MCF 10A (cell line): ENCODE measurements around the gene SLC22A14. TPM values are rescaled to one million over a fixed set of nuclear protein-coding genes. Genes with fewer than 3 reads are reported as not detected.

ENCODE experiments used
- BruUV-seq: library from RNA; stranded (reverse); fragments of 400-500 nt; replicated peaks from 2 replicates; lab custom pipeline; 2021; lab: Mats Ljungman, UMichigan
- CTCF ChIA-PET: fragments of 300-600 bp; sonication (Branson Sonifier 250); formaldehyde crosslinking; extraction: SDS; loops from one replicate; lab custom pipeline; 2021; ENCODE audit warnings: antibody characterized with exemption, inconsistent platforms; lab: Yijun Ruan, JAX
- POLR2A ChIA-PET: fragments of 300-600, 350-650 bp; sonication (Branson Sonifier 250); formaldehyde crosslinking; extraction: SDS; loops from one replicate; lab custom pipeline; 2020; ENCODE audit warnings: antibody characterized with exemption, inconsistent platforms; lab: Yijun Ruan, JAX
- DNase-seq: peaks from one replicate; pipeline ENCODE4 v3.0.0-alpha.2; 2018; ENCODE audit not compliant: unreplicated experiment
- H3K27ac Mint-ChIP-seq: one replicate; pipeline ENCODE4 v1.8.0; 2022; ENCODE audit warnings: mild to moderate bottlenecking, low read depth, mixed read lengths; ENCODE audit not compliant: unreplicated experiment
- H3K27me3 Mint-ChIP-seq: one replicate; pipeline ENCODE4 v1.8.0; 2022; ENCODE audit warnings: mixed read lengths; ENCODE audit not compliant: insufficient read depth, unreplicated experiment
- H3K36me3 Mint-ChIP-seq: one replicate; pipeline ENCODE4 v1.8.0; 2022; ENCODE audit warnings: mild to moderate bottlenecking, moderate library complexity, mixed read lengths; ENCODE audit not compliant: insufficient read depth, unreplicated experiment
- H3K4me1 Mint-ChIP-seq: one replicate; pipeline ENCODE4 v1.8.0; 2022; ENCODE audit warnings: mixed read lengths; ENCODE audit not compliant: insufficient read depth, unreplicated experiment
- H3K4me3 Mint-ChIP-seq: one replicate; pipeline ENCODE4 v1.8.0; 2022; ENCODE audit warnings: mild to moderate bottlenecking, moderate library complexity, mixed read lengths; ENCODE audit not compliant: unreplicated experiment
- H3K9me3 Mint-ChIP-seq: one replicate; pipeline ENCODE4 v1.8.0; 2022; ENCODE audit warnings: mixed read lengths; ENCODE audit not compliant: unreplicated experiment
- CTCF ChIP-seq: fragments of 200-600 bp; IDR thresholded peaks from one replicate; pipeline ENCODE4 v1.8.0; 2022; ENCODE audit warnings: antibody characterized with exemption, mild to moderate bottlenecking; ENCODE audit not compliant: unreplicated experiment
- intact Hi-C: fragments of 100-400 bp; cut with micrococcal nuclease; formaldehyde crosslinking; loops from 2 replicates; pipeline ENCODE4 v1.14.1; 2022
- total RNA-seq: library from RNA; stranded (reverse); gene quantifications from 2 replicates; pipeline ENCODE4 v1.2.3, GENCODE V29; 2022

The SLC22A14 gene
- total RNA-seq, 1 experiment from 2014 or later, result 0.44 TPM

DNA sequence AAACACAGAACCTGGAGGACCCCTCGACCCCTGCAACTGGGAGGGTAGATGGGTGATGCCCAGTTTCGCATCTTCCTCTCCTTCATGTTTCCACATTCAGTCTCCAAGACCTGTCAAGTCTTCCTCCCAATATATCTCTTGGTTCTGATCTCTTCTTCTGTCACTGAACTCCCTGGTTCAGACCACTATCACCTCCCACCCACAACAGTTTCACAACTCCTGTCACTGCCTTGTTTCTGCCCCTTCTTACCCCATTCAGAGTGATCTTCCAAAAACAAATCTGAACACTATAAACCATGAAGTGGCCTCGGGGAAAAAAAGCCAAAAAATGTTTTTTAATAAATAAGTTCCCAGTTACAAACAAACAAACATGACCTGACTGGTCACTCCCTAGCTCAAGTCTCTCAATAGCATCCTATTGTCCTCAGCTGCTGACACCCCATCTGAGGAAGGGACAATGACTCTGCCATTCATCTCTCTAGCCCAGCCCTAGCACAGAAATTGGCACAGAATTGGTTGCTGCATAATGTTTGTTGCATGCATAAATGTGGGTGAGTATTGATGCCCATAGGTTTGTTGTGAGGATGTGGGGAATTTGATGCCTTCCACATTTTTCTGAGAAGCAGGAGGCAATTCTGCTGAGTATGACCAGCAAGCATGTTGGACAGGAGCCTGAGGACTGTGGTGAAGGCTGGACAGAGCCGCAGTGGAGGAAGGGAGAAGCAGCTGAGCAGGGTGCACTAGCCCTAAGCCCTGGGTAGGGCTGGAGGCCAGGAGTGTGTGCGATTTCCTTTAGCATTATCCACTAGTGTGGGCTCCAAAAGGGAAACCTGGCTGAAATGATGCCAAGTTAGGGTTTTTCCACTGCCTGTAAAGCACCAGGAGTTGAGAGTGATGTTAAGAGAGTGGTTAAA lies 52.3 kb downstream of the SLC22A14 start:
- BruUV-seq, result no TSS peak
- H3K36me3 Mint-ChIP-seq, result peaks cover 6% of the 10 kb centered on the region
- H3K4me1 Mint-ChIP-seq, result no peaks in the 10 kb centered on the region
- no peak overlapping the region for H3K27ac Mint-ChIP-seq
- H3K9me3 Mint-ChIP-seq, result no peaks in the 10 kb centered on the region
- DNase-seq, result no peak
- intact Hi-C loops, result no loop called here
- no peak overlapping the region for H3K4me3 Mint-ChIP-seq
- no peaks in the 10 kb centered on the region for H3K27me3 Mint-ChIP-seq
- ChIA-PET POLR2A (no interaction called here), CTCF (interaction anchor here (0.6 to 1.8 kb wide), 5 partner anchors 12 to 1861 kb away, joined by 3 to 13 read pairs (median 3); partner anchors contain the start of gene XYLB)
- no peak for TF ChIP-seq CTCF

GRCh38 chr3:38335263-38335662 lies 53.2 kb downstream of the SLC22A14 start:
- no peak overlapping the region for H3K4me3 Mint-ChIP-seq
- TF ChIP-seq CTCF, result no peak

GRCh38 chr3:38337703-38338102 lies 55.6 kb downstream of the SLC22A14 start:
- POLR2A ChIA-PET, result no interaction called here
- Mint-ChIP-seq H3K4me3 (no peak overlapping the region), H3K27ac (no peak overlapping the region), H3K9me3 (no peaks in the 10 kb centered on the region), H3K4me1 (no peaks in the 10 kb centered on the region), H3K36me3 (no peaks in the 10 kb centered on the region), H3K27me3 (no peaks in the 10 kb centered on the region)
- no TSS peak for BruUV-seq
- CTCF ChIA-PET, result interaction anchor here (0.6 to 2.3 kb wide), 3 partner anchors 9 to 714 kb away, joined by 3 to 15 read pairs (median 3); partner anchors contain the start of gene XYLB
- intact Hi-C loops, result no loop called here
- DNase-seq, result no peak
- no peak for TF ChIP-seq CTCF

More at GRCh38 chr3:38335263-38335662, 53.2 kb downstream of the SLC22A14 start:
- no peak for DNase-seq
- H3K27me3 Mint-ChIP-seq, result no peaks in the 10 kb centered on the region
- H3K27ac Mint-ChIP-seq, result no peak overlapping the region
- no peaks in the 10 kb centered on the region for H3K4me1 Mint-ChIP-seq
- H3K9me3 Mint-ChIP-seq, result no peaks in the 10 kb centered on the region
- BruUV-seq, result no TSS peak
- POLR2A ChIA-PET, result no interaction called here
- no peaks in the 10 kb centered on the region for H3K36me3 Mint-ChIP-seq
- intact Hi-C loops, result no loop called here
- CTCF ChIA-PET, result interaction anchor here (0.6 to 1.0 kb wide), 6 partner anchors 11 to 311 kb away, joined by 3 to 5 read pairs (median 4); no protein-coding TSS in a partner anchor
